H9 (cell line): ENCODE measurements around the gene KIRREL3. TPM values are rescaled to one million over a fixed set of nuclear protein-coding genes. Genes with fewer than 3 reads are reported as not detected.

ENCODE experiments used
- DNase-seq: peaks from one replicate; pipeline ENCODE4 v3.0.0-alpha.2; 2017
- H2AFZ ChIP-seq: one replicate; pipeline ENCODE4 v1.6.1; 2013; ENCODE audit warnings: mild to moderate bottlenecking, low read length, control low read depth, moderate library complexity
- H2AK5ac ChIP-seq: 2 replicates; pipeline ENCODE4 v1.6.1; 2013; ENCODE audit warnings: low read length, control low read depth, mixed read lengths; ENCODE audit not compliant: insufficient read length
- H2BK120ac ChIP-seq: one replicate; pipeline ENCODE4 v1.6.1; 2013; ENCODE audit warnings: low read depth, mild to moderate bottlenecking, low read length, control low read depth, inconsistent platforms; ENCODE audit not compliant: poor library complexity, severe bottlenecking
- H2BK12ac ChIP-seq: 2 replicates; pipeline ENCODE4 v1.6.1; 2013; ENCODE audit warnings: low read length, control low read depth, mixed read lengths, low read depth; ENCODE audit not compliant: insufficient read length
- H2BK15ac ChIP-seq: 2 replicates; pipeline ENCODE4 v1.6.1; 2013; ENCODE audit warnings: low read depth, low read length, control low read depth
- H2BK20ac ChIP-seq: one replicate; pipeline ENCODE4 v1.6.1; 2013; ENCODE audit warnings: low read depth, mild to moderate bottlenecking, low read length, control low read depth, inconsistent platforms; ENCODE audit not compliant: poor library complexity, severe bottlenecking
- H2BK5ac ChIP-seq: 2 replicates; pipeline ENCODE4 v1.6.1; 2013; ENCODE audit warnings: low read length, control low read depth, mixed read lengths; ENCODE audit not compliant: insufficient read length
- H3K14ac ChIP-seq: 2 replicates; pipeline ENCODE4 v1.6.1; 2013; ENCODE audit warnings: low read length, control low read depth; ENCODE audit not compliant: insufficient read depth
- H3K18ac ChIP-seq: 2 replicates; pipeline ENCODE4 v1.6.1; 2013; ENCODE audit warnings: low read depth, mild to moderate bottlenecking, mixed read lengths, low read length, control low read depth; ENCODE audit not compliant: insufficient read length
- H3K23ac ChIP-seq: 2 replicates; pipeline ENCODE4 v1.6.1; 2013; ENCODE audit warnings: low read length, control low read depth, mixed read lengths, low read depth; ENCODE audit not compliant: insufficient read length
- H3K23me2 ChIP-seq: 2 replicates; pipeline ENCODE4 v1.6.1; 2013; ENCODE audit warnings: low read depth, mild to moderate bottlenecking, mixed read lengths, low read length, control low read depth; ENCODE audit not compliant: insufficient read length, poor library complexity, severe bottlenecking
- H3K27ac ChIP-seq: 2 replicates; pipeline ENCODE4 v1.5.1; 2013; ENCODE audit warnings: low read length, control low read depth, mixed read lengths, low read depth; ENCODE audit not compliant: insufficient read length
- H3K27me3 ChIP-seq: 2 replicates; pipeline ENCODE4 v1.6.1; 2013; ENCODE audit warnings: low read length, control low read depth, inconsistent platforms; ENCODE audit not compliant: insufficient read depth
- H3K4ac ChIP-seq: 2 replicates; pipeline ENCODE4 v1.6.1; 2013; ENCODE audit warnings: low read depth, mild to moderate bottlenecking, control low read depth, inconsistent platforms, low read length, moderate library complexity
- H3K4me1 ChIP-seq: 2 replicates; pipeline ENCODE4 v1.6.1; 2013; ENCODE audit warnings: low read length, control low read depth, inconsistent platforms; ENCODE audit not compliant: insufficient read depth
- H3K4me2 ChIP-seq: 2 replicates; pipeline ENCODE4 v1.6.1; 2013; ENCODE audit warnings: low read length, control low read depth, mixed read lengths; ENCODE audit not compliant: insufficient read length, insufficient read depth
- H3K56ac ChIP-seq: 2 replicates; pipeline ENCODE4 v1.6.1; 2013; ENCODE audit warnings: low read depth, mild to moderate bottlenecking, mixed read lengths, low read length, control low read depth; ENCODE audit not compliant: insufficient read length
- H3K79me1 ChIP-seq: 2 replicates; pipeline ENCODE4 v1.6.1; 2013; ENCODE audit warnings: low read depth, mild to moderate bottlenecking, moderate library complexity, low read length, control low read depth, inconsistent platforms; ENCODE audit not compliant: insufficient read depth, poor library complexity, severe bottlenecking
- H3K79me2 ChIP-seq: 2 replicates; pipeline ENCODE4 v1.6.1; 2013; ENCODE audit warnings: low read length, control low read depth, inconsistent platforms; ENCODE audit not compliant: insufficient read depth
- H3K9ac ChIP-seq: 2 replicates; pipeline ENCODE4 v1.6.1; 2013; ENCODE audit warnings: low read length, control low read depth, mixed read lengths; ENCODE audit not compliant: insufficient read length; ENCODE audit errors: extremely low read depth
- H3K9me3 ChIP-seq: one replicate; pipeline ENCODE4 v1.6.1; 2013; ENCODE audit warnings: low read depth, low read length, inconsistent platforms; ENCODE audit not compliant: control insufficient read depth
- H3T11ph ChIP-seq: one replicate; pipeline ENCODE4 v1.6.1; 2013; ENCODE audit warnings: mild to moderate bottlenecking, low read length, control low read depth, inconsistent platforms
- H4K20me1 ChIP-seq: one replicate; pipeline ENCODE4 v1.6.1; 2013; ENCODE audit not compliant: control insufficient read depth, insufficient read length, insufficient read depth
- H4K5ac ChIP-seq: 2 replicates; pipeline ENCODE4 v1.6.1; 2013; ENCODE audit warnings: low read depth, mild to moderate bottlenecking, mixed read lengths, low read length, control low read depth; ENCODE audit not compliant: insufficient read length
- H4K8ac ChIP-seq: replicated peaks from 2 replicates; pipeline ENCODE4 v1.6.1; 2013; ENCODE audit warnings: low read length, control low read depth, mixed read lengths, low read depth; ENCODE audit not compliant: insufficient read length
- H4K91ac ChIP-seq: 2 replicates; pipeline ENCODE4 v1.6.1; 2013; ENCODE audit warnings: low read depth, mild to moderate bottlenecking, moderate library complexity, mixed read lengths, low read length, control low read depth; ENCODE audit not compliant: insufficient read length
- H3K27ac Mint-ChIP-seq, 3 experiments: 2 replicates in 2 of 3; 3 replicates in 1 of 3; pipeline ENCODE4 v1.8.0; 2020 to 2021; ENCODE audit warnings: mixed read lengths in 3 of 3, mild to moderate bottlenecking in 1 of 3, moderate library complexity in 1 of 3
- H3K27me3 Mint-ChIP-seq: 2 replicates; pipeline ENCODE4 v1.8.0; 2021; ENCODE audit warnings: low read depth, mild to moderate bottlenecking, moderate library complexity, mixed read lengths
- H3K36me3 Mint-ChIP-seq, 3 experiments: 2 replicates in 2 of 3; 3 replicates in 1 of 3; pipeline ENCODE4 v1.8.0; 2020 to 2021; ENCODE audit warnings: low read depth in 3 of 3, mixed read lengths in 3 of 3; ENCODE audit not compliant: insufficient read depth in 1 of 3
- H3K4me1 Mint-ChIP-seq, 2 experiments: 2 replicates each; pipeline ENCODE4 v1.8.0; 2020; ENCODE audit warnings: mixed read lengths in 2 of 2
- H3K4me3 Mint-ChIP-seq, 2 experiments: 2 replicates in 1 of 2; 3 replicates in 1 of 2; pipeline ENCODE4 v1.8.0; 2020 to 2021; ENCODE audit warnings: mild to moderate bottlenecking in 2 of 2, mixed read lengths in 2 of 2, moderate library complexity in 1 of 2
- H3K9me3 Mint-ChIP-seq, 2 experiments: 2 replicates in 1 of 2; 3 replicates in 1 of 2; pipeline ENCODE4 v1.8.0; 2020; ENCODE audit warnings: mild to moderate bottlenecking in 2 of 2, mixed read lengths in 2 of 2, moderate library complexity in 1 of 2
- WGBS: extraction: QIAGEN DNeasy Blood & Tissue Kit; methylation state at CpG from one replicate; pipeline ENCODE4 v1.1.7; 2013; ENCODE audit warnings: missing lambda C conversion rate, low lambda C conversion rate, mixed read lengths; ENCODE audit not compliant: insufficient read length; ENCODE audit errors: extremely low coverage; 5-methylcytosine and 5-hydroxymethylcytosine counted together
- total RNA-seq: library from RNA; stranded (reverse); gene quantifications from 2 replicates; pipeline ENCODE4 v1.2.1, GENCODE V29; 2021
- TF ChIP-seq, protein P1 (sequence below): fragments of 200-600 bp; sonication (generic); conservative IDR thresholded peaks from 3 replicates; pipeline ENCODE4 v1.8.0; 2021; ENCODE audit warnings: antibody characterized with exemption, mild to moderate bottlenecking

The KIRREL3 gene
- total RNA-seq, 1 experiment from 2014 or later: 0.17 TPM

DNA sequence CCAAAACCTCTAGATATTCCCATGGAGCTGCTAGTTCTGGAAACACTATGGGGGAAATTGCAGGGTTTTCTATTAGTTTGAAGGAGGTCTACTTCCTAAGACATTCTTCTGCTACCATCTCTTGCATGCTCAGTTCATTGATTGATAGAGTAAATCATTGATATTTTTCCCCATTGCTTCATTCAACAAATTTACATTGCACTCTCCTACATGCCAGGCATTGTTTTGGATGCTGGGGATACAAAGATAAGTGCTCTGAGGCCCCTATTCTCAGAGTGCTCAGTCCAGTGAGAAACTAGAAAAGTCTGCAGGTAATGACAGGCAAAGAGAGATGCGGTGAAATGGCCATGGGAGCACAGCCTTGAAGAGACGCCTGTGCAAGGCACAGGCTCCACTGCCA lies 313.1 kb downstream of the KIRREL3 start:
- H3K9me3 ChIP-seq: no peaks in the 10 kb centered on the region
- H2BK20ac ChIP-seq: no peak overlapping the region
- H3K27ac ChIP-seq: no peak overlapping the region
- H3K9me3 Mint-ChIP-seq: no peaks in the 10 kb centered on the region
- H4K5ac ChIP-seq: no peak overlapping the region
- H3K36me3 Mint-ChIP-seq: no peaks in the 10 kb centered on the region; a peak in 1 of 7 replicates
- no peak overlapping the region for H3K18ac ChIP-seq
- H3K4me2 ChIP-seq: no peak overlapping the region
- no peak overlapping the region for H3K14ac ChIP-seq
- no peak overlapping the region for H4K8ac ChIP-seq
- H3K23ac ChIP-seq: no peak overlapping the region
- H3K4me3 Mint-ChIP-seq: no peak overlapping the region
- H3K79me1 ChIP-seq: no peaks in the 10 kb centered on the region
- peaks cover 6% of the 10 kb centered on the region; the same call in 1 of the 2 replicates for H3K4me1 ChIP-seq
- no peaks in the 10 kb centered on the region for H4K20me1 ChIP-seq
- no peaks in the 10 kb centered on the region for H3K23me2 ChIP-seq
- H2BK5ac ChIP-seq: no peak overlapping the region
- H2AFZ ChIP-seq: no peak overlapping the region
- H3K27me3 ChIP-seq: no peaks in the 10 kb centered on the region
- no peak overlapping the region for H3K56ac ChIP-seq
- H2BK120ac ChIP-seq: no peak overlapping the region
- DNase-seq: no peak
- no peak overlapping the region for H4K91ac ChIP-seq
- TF ChIP-seq, protein P1, sequence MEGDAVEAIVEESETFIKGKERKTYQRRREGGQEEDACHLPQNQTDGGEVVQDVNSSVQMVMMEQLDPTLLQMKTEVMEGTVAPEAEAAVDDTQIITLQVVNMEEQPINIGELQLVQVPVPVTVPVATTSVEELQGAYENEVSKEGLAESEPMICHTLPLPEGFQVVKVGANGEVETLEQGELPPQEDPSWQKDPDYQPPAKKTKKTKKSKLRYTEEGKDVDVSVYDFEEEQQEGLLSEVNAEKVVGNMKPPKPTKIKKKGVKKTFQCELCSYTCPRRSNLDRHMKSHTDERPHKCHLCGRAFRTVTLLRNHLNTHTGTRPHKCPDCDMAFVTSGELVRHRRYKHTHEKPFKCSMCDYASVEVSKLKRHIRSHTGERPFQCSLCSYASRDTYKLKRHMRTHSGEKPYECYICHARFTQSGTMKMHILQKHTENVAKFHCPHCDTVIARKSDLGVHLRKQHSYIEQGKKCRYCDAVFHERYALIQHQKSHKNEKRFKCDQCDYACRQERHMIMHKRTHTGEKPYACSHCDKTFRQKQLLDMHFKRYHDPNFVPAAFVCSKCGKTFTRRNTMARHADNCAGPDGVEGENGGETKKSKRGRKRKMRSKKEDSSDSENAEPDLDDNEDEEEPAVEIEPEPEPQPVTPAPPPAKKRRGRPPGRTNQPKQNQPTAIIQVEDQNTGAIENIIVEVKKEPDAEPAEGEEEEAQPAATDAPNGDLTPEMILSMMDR: no peak
- H3K79me2 ChIP-seq: no peaks in the 10 kb centered on the region
- no peak overlapping the region for H2AK5ac ChIP-seq
- H3K4ac ChIP-seq: no peak overlapping the region
- H3K9ac ChIP-seq: no peak overlapping the region
- WGBS: no CpG with 5 or more reads among the region's 2 CpGs
- peaks cover 19 to 23% of the 10 kb centered on the region in 2 experiments for H3K4me1 Mint-ChIP-seq
- H2BK12ac ChIP-seq: no peak overlapping the region
- H3K27ac Mint-ChIP-seq: peak overlapping the region in 1 of 3 experiments; percentile 30; a peak in 1 of 7 replicates
- peaks cover 11% of the 10 kb centered on the region for H3K27me3 Mint-ChIP-seq
- H2BK15ac ChIP-seq: no peak overlapping the region
- H3T11ph ChIP-seq: no peak overlapping the region
